ENCODE results near the gene PUS10. TPM values are rescaled to one million over a fixed set of nuclear protein-coding genes. Genes with fewer than 3 reads are reported as not detected.

Gene PUS10
- total and polyA plus RNA-seq, 2 experiments from 2014 or later, result 2.2 to 2.5 TPM

- H3K36me3 ChIP-seq (ENCODE audit: insufficient read depth), result no peaks in the 10 kb centered on the region
- no peaks in the 10 kb centered on the region for H3K9me3 Mint-ChIP-seq
- ATAC-seq (no peak), DNase-seq (ENCODE audit: low spot score) (no peak)
- no peak overlapping the region for H3K27ac Mint-ChIP-seq
- H3F3A ChIP-seq (replicated peaks; ENCODE audit: low read depth), result no peaks in the 10 kb centered on the region
- H3K36me3 Mint-ChIP-seq (ENCODE audit: low read depth), result no peaks in the 10 kb centered on the region; the same call in 2 of the 3 replicates
- H4K20me1 ChIP-seq (replicated peaks; ENCODE audit: insufficient read depth), result 0 out of 2 replicates have a peak, but pooled peaks cover 3% of the 10 kb centered on the region
- no peak overlapping the region for H3K4me3 ChIP-seq
- no peak overlapping the region for H2AFZ ChIP-seq
- no peaks in the 10 kb centered on the region for H3K4me1 ChIP-seq (ENCODE audit: insufficient read depth)
- H3K27ac ChIP-seq (ENCODE audit: low read depth), result no peak overlapping the region
- TF ChIP-seq EZH2phosphoT487 (IDR thresholded peaks at IDR 0.05; ENCODE audit: unreplicated experiment) (no peak), JUNB (IDR thresholded peaks at IDR 0.05; ENCODE audit: unreplicated experiment) (no peak), ZNF331 (CRISPR knock-in tag; IDR thresholded peaks at IDR 0.05; ENCODE audit: low read depth) (no peak), REST (IDR thresholded peaks at IDR 0.05; ENCODE audit: unreplicated experiment) (no peak), STAT1 (IDR thresholded peaks at IDR 0.05; ENCODE audit: unreplicated experiment) (no peak), ETS1 (IDR thresholded peaks at IDR 0.05) (no peak), POLR2AphosphoS5 (IDR thresholded peaks at IDR 0.05; ENCODE audit: low read depth) (no peak), CREB1 (CRISPR knock-in tag; IDR thresholded peaks at IDR 0.05; ENCODE audit: low read depth) (no peak), NANOG (IDR thresholded peaks at IDR 0.05; ENCODE audit: borderline replicate concordance) (no peak)
- TF ChIP-seq, protein P1, sequence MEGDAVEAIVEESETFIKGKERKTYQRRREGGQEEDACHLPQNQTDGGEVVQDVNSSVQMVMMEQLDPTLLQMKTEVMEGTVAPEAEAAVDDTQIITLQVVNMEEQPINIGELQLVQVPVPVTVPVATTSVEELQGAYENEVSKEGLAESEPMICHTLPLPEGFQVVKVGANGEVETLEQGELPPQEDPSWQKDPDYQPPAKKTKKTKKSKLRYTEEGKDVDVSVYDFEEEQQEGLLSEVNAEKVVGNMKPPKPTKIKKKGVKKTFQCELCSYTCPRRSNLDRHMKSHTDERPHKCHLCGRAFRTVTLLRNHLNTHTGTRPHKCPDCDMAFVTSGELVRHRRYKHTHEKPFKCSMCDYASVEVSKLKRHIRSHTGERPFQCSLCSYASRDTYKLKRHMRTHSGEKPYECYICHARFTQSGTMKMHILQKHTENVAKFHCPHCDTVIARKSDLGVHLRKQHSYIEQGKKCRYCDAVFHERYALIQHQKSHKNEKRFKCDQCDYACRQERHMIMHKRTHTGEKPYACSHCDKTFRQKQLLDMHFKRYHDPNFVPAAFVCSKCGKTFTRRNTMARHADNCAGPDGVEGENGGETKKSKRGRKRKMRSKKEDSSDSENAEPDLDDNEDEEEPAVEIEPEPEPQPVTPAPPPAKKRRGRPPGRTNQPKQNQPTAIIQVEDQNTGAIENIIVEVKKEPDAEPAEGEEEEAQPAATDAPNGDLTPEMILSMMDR (conservative IDR thresholded peaks at IDR 0.05; ENCODE audit: low read depth in 2 of 2), result no peak
- TF ChIP-seq, protein P2, sequence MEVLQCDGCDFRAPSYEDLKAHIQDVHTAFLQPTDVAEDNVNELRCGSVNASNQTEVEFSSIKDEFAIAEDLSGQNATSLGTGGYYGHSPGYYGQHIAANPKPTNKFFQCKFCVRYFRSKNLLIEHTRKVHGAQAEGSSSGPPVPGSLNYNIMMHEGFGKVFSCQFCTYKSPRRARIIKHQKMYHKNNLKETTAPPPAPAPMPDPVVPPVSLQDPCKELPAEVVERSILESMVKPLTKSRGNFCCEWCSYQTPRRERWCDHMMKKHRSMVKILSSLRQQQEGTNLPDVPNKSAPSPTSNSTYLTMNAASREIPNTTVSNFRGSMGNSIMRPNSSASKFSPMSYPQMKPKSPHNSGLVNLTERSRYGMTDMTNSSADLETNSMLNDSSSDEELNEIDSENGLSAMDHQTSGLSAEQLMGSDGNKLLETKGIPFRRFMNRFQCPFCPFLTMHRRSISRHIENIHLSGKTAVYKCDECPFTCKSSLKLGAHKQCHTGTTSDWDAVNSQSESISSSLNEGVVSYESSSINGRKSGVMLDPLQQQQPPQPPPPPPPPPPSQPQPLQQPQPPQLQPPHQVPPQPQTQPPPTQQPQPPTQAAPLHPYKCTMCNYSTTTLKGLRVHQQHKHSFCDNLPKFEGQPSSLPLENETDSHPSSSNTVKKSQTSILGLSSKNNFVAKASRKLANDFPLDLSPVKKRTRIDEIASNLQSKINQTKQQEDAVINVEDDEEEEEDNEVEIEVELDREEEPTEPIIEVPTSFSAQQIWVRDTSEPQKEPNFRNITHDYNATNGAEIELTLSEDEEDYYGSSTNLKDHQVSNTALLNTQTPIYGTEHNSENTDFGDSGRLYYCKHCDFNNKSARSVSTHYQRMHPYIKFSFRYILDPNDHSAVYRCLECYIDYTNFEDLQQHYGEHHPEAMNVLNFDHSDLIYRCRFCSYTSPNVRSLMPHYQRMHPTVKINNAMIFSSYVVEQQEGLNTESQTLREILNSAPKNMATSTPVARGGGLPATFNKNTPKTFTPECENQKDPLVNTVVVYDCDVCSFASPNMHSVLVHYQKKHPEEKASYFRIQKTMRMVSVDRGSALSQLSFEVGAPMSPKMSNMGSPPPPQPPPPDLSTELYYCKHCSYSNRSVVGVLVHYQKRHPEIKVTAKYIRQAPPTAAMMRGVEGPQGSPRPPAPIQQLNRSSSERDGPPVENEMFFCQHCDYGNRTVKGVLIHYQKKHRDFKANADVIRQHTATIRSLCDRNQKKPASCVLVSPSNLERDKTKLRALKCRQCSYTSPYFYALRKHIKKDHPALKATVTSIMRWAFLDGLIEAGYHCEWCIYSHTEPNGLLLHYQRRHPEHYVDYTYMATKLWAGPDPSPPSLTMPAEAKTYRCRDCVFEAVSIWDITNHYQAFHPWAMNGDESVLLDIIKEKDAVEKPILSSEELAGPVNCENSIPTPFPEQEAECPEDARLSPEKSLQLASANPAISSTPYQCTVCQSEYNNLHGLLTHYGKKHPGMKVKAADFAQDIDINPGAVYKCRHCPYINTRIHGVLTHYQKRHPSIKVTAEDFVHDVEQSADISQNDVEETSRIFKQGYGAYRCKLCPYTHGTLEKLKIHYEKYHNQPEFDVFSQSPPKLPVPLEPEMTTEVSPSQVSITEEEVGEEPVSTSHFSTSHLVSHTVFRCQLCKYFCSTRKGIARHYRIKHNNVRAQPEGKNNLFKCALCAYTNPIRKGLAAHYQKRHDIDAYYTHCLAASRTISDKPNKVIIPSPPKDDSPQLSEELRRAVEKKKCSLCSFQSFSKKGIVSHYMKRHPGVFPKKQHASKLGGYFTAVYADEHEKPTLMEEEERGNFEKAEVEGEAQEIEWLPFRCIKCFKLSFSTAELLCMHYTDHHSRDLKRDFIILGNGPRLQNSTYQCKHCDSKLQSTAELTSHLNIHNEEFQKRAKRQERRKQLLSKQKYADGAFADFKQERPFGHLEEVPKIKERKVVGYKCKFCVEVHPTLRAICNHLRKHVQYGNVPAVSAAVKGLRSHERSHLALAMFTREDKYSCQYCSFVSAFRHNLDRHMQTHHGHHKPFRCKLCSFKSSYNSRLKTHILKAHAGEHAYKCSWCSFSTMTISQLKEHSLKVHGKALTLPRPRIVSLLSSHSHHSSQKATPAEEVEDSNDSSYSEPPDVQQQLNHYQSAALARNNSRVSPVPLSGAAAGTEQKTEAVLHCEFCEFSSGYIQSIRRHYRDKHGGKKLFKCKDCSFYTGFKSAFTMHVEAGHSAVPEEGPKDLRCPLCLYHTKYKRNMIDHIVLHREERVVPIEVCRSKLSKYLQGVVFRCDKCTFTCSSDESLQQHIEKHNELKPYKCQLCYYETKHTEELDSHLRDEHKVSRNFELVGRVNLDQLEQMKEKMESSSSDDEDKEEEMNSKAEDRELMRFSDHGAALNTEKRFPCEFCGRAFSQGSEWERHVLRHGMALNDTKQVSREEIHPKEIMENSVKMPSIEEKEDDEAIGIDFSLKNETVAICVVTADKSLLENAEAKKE (CRISPR knock-in tag; IDR thresholded peaks at IDR 0.05), result no peak
- H3K4me2 ChIP-seq, result no peak overlapping the region
- H3K4me1 Mint-ChIP-seq, result no peaks in the 10 kb centered on the region
- H3K27me3 ChIP-seq (ENCODE audit: insufficient read depth), result no peaks in the 10 kb centered on the region
- peaks cover 4% of the 10 kb centered on the region for H3K27me3 Mint-ChIP-seq (ENCODE audit: insufficient read depth, low read depth, poor library complexity)
- H3K9me2 ChIP-seq (ENCODE audit: insufficient read depth), result no peaks in the 10 kb centered on the region
- H3K79me2 ChIP-seq (replicated peaks; ENCODE audit: insufficient read depth), result no peaks in the 10 kb centered on the region
- no peak overlapping the region for H3K4me3 Mint-ChIP-seq
These were observed 83.8 kb downstream of the PUS10 start for GRCh38 chr2:60934165-60934722.
